Hematopoietic multipotent progenitor cell treated with erythropoietin and hydrocortisone succinate and interleukin-3 and kit ligand, for 17 days (in vitro differentiated cells): ENCODE measurements around the gene PRMT3.
A peak's percentile ranks its signal among the peaks of the same experiment; 100 is the strongest.
"Not testable (repeated sequence)": the region's sequence is repeated elsewhere in the genome, so short reads cannot be mapped to it uniquely, and the experiment has no call there.

Experiments
- DNase-seq: peaks from one replicate; pipeline ENCODE4 v3.0.0-alpha.2; 2015; ENCODE audit warnings: low spot score

The PRMT3 gene

DNA sequence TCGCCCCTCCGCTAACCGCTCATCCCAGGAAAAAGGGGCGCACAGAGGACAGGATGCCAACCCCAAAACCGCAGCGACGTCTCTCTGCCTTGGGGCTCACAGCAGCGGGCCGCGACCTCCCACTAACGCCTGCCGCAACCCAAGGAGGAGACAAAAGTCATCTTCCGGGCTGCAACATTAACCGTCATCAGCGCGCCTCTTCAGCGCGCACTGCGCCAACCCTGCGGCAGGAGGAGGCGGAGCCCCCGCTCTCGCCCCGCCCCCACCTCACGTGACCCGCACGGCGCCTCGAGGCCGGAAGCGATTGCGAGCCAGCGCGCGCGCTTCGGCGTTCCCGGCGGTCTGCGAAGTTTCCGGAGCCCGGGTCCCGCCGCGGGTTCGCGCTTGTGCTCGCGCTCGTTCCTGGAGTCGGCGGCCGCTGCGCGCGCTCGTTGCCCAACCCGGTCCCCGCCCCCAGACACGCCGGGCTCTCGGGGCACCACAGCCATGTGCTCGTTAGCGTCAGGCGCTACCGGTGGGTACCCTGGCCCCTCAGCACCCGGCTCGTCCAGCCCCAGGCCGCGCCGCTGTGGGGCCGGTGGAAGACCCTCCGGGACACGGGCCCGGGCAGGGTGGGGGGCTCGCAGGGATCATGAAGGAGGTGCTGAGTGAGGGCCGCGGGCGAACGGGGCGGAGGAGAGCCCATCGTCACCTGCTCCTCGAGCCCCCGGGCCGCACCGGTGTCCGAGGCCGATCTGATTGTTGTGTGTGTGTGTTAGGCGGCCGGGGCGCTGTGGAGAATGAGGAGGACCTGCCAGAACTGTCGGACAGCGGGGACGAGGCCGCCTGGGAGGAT is at the start of gene PRMT3:
Gene PRMT3, plus strand, starts transcription at position 456 of the 835 bp plus-strand sequence. Its CDS starts 31 bp downstream, at position 487.
- peak; percentile 93 for DNase-seq

DNA sequence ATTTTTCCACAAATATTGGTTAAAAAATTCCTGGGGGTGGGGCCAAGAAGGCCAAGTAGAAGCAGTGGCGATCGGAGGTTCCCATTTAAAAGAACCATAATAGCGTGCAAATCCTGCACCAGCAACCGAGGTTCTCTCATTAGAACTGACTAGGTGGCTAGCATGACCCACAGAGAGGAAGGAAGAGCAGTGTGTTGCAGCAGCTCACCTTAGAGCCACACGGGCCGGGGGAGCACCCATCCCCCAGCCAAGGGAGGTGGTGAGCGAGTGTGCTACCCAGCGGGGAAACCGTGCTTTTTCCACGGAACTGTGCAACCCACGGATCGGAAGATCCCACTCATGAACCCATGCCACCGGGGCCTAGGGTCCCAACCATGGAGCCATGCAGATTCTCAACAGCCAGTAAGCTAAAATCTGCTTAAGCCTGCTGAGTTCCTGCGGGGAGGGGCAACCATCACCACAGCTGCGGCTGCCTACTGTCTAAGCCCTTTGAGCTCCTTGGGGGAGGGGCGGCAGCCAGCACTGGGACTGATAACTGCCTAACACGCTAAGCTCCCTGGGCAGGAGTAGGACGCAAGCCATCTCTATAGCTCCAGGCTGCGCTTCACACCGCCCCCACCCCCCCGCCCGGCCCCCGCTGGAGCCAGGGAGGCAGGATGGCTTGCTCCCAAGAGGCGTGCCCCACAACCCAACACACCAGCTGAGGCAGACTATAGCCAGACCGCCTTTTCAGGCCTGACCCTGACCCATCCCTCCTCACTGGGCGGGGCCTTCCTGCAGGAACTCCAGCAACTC is 45.0 kb upstream of the PRMT3 start:
- DNase-seq, result no peak

DNA sequence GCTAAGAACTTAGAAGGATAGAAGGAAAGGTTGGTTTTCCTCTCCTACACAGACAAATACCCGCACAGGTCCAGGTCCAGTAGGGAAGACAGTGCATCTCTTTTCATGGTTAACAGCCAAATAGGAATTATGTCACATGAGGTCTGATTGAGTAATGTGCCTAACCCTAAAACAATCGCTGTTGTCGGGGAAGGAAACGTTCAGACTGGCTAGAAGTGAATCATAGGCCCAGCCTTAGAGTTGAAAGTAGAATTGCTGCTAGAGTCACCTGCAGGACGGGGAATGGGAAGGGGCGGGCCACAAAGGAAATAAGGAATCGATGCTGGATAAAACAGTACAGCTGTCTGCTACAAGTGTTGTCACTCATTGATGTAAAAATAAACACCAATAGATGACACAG is 36.4 kb upstream of the PRMT3 start:
- DNase-seq, result no peak

DNA sequence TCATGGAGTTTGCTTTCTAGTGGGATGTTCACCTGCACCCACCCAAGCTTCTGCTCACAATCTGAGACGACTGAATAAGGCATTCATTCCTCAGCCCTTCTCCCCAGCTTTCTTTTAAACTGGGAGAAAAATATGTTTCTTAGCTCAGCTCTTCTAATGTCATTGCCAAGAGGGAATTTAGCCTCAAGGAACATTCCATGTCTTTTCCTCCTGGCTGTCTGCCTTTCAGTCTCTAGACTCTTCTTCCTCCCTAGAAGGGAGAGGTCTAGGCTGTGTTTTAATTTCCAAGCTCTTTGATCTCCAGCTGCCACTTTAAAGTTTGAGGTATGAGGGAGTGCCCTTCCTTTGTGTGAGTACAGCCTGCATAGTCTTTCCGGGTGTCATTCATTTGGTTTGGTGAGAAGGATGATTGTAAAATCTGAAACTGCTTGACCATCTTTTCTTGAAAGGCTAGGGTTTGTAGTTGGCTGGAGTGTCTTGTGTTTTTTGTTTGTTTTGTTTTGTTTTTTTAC is 35.7 kb upstream of the PRMT3 start:
- no peak for DNase-seq

DNA sequence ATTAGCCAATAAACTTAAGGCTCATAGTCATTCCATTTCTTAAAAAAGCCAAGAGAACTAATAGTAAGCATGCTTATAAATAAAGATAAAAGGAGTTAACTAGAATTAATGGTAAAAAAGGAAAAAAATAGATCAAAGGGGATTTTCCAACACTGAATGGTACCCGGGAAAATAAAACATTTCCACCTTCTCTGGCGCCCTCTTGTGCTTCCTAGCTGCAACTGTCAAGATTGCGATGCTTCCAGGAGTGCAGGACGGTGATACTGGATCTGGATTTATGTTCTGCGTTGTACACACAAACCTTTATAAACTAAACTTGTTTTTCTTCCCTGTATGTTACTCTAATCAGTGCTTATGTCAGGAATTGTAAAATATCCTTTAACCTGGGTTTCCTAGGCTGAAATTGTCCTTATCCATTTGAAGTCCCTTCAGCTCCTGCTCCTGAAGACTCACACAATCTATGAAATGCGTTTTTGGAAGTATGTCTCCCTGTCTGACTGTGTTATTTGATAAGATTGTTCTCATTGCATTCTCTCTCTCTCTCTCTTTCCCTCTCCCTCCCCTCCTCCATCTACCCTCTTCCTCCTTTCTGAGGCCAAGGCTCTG is 33.6 kb upstream of the PRMT3 start:
- DNase-seq, result peak; percentile 61

DNA sequence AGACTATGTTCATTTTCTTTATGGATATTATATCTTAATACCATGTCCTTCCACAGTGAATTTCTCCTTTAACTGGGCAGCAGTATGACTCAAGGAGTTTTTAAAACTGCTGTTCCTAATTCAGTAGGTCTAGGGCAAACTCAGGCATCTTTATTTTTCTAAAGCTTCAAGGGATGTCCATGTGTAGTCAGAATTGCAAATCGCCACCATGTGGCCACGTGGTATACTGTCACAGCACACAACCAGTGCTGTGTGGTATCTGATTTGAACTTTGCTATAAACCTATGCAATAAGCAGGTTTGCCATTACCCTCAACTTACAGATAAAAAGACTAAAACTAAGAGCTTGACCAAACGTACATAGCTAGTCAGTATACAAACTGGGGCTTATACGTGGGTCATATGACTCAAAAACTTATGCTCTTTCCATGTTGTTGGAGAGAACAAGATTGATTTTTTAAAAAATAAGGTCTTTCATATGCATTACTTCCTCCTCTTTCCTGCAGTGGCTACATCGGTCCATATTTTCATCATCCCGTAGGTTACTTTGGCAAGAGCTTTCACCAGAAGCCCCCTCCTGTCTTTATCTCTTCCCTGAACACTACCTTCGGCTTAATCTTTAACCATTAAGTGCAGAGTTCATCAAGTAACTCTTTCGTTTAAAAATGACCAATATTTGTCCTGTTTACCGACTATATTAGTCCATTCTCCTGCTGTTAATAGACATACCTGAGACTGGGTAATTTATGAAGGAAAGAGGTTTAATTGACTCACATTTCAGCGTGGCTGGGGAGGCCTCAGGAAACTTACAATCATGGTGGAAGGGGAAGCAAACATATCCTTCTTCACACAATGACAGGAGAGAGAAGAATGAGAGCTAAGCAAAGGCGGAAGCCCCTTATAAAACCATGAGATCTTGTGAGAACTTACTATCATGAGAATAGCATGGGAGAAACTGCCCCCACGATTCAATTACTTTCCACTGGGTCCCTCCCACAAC is 32.0 kb upstream of the PRMT3 start:
- DNase-seq, result peak; percentile 58

DNA sequence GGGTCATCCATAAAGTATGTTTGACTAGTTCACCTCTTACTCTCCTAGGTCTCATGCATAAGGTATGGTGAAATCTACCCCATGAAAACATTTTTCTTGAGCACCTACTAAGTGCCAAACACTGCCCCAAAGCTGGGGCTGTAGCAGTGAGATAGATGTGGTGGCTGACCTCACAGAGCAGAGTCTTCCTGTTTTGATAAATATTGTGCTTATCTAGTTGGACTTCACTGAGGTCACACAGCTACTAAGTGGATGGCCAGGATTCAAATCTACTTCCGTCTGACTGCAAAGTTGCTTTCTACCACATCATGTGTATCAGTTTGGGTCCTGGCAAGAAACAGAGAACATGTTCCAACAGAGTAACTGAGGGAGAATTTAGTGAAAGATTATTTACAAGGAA is 30.4 kb upstream of the PRMT3 start:
- DNase-seq, result peak; percentile 36

DNA sequence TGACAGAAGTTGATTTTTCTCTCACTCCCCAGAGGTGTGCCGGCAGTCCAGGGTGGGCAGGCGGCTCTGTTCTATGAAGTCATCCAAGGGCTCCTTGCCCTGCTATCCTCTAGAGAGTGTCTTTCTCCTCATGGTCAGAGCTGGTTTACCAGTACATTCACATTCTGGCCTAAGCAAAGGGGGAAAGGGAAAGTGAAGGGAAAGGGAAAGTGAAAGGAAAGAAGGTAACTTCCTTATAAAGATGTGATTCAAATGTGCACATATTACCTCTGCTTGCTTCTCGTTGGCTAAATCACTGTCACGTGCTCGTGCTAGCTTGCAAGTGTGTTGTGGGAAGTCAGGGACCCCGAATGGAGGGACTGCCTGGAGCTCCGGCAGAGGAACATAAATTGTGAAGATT is 26.9 kb upstream of the PRMT3 start:
- peak; percentile 38 for DNase-seq

DNA sequence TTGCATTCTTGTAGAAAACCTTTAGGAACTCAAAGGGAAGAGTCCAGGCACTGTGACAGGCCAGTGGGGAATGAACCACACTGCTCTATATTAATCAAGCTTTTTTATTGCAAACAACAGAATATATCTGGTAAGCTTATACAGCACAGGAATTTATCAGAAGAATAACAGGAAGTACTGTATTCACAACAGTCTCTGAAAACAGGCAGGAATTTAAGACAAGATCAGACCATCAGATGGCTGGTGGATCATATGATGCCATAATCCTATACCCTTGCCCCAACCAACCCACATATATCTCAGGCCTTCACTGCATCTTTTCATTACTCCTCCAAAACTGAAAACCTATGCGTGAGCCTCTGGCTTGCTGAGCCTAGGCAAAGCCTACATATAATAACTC is 25.0 kb upstream of the PRMT3 start:
- DNase-seq, result no peak

DNA sequence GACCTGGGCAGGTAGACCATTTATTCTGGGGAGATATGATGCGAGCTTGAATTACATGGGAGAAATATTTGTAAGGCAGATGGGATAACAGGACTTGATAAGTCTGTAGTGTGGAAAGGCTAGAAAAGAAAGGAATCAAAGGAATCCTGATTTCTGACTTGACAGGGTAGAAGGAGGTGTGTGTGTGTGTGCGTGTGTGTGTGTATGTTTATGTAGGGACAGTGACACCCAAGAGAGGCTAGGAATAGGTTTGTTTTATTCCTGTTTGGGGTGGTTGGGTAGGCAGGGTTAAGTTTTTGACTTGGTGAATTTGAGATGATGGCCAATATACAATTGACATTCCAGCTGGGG is 24.4 kb upstream of the PRMT3 start:
- DNase-seq, result no peak

DNA sequence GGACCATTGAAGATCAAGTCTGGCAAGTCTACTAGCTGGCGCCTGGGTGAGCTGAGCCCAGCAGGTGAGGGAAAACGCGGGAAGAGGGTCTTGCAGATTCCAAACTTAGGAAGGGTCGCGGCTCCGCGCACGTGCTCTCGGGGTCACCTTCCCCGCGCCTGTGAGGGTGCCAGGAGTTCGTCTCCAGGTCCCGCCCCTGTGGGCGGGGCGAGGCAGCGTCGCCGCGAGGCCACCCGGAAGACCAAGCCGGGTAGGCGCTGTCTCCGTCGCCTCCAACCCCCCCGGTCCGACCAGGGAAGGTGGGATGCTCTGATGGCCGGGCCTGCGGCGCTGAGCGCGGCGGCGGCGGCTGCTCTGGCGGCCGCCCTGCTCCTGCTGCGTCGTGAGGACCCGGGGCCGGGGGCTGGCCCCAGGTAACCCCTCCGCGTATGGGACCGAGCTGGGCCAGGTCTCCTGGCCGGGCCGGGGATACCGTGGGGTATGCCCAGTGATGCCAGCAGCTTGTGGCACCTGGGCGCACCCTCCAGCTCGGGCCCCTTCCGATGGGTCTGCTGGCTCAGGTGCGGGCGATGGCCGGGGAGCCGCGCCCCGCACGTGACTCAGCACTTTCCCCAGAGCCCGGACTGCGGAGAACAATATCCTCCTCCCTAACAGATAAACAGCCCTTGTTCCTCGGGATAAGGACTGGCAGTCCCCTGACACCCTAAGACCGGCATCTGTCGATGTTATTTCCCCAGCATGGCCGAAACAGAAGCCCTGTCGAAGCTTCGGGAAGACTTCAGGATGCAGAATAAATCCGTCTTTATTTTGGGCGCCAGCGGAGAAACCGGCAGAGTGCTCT is 23.8 kb upstream of the PRMT3 start, which contains the start of gene HTATIP2:
Gene HTATIP2, plus strand, starts transcription at position 215 of the 841 bp plus-strand sequence. Its CDS starts 524 bp downstream, at position 739.
- DNase-seq, result peak; percentile 73

DNA sequence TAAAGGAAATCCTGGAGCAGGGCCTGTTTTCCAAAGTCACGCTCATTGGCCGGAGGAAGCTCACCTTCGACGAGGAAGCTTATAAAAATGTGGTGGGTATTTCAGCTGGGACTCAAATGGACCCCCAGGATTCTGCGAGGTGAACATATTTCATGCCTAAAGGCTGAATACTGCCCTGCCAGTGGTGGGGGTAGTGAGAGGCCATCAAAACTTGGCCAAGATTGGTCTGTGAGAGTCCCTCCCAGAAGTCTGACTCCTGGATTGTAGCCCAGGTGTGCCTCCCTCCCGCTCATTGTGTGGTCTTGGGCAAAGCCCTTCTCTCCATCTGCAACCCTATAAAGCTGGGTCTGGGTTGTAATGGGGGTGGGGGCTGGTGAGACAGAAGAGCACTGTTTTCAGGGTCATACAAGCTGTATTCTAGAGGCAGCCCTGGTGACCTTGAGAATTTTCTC is 23.1 kb upstream of the PRMT3 start:
- no peak for DNase-seq

DNA sequence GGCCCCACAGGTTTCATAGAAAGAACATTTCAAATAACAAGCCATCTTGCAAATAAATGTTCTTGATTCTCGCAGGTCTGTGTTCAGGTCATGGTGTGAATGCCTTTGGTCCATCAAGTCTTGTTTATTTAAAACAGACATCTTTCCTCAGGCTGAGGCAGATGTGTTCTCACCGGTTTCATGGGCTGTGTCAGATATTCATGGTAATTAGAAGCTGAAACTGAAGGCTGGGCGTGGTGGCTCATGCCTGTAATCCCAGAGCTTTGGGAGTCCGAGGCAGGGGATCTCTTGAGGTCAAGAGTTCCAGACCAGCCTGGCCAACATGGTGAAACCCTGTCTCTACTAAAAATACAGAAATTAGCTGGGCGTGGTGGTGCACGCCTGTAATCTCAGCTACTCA is 22.1 kb upstream of the PRMT3 start:
- not testable (repeated sequence) for DNase-seq

DNA sequence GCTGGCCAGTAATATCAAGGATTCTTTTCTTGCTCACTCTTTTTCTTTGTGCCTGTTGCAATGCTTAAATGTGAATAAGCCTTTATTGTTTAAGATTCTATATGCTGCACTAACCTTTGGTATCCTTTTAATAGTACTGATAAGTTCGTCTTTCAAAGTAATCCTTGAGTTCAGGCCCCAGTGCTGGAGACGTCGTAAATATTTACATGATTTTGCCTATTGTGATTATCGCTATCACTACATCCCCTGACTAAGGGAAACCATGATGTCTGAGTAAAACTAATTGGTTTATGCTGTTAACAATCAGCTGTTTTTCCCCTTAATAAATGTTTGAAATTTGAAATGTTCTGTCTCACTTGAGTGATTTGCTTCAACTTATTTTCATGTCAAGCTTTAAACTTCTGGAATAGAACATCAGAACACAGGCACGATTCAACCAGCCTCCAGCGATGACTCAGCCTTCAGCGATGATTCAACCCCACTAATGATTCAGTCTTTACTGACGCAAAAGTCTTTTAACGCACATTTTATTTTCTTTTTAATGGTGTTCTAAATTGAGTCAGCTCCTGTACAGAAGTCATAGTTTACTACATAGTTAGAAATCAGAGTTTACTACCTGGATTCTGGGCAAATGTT is 20.1 kb upstream of the PRMT3 start:
- DNase-seq, result peak; percentile 81

DNA sequence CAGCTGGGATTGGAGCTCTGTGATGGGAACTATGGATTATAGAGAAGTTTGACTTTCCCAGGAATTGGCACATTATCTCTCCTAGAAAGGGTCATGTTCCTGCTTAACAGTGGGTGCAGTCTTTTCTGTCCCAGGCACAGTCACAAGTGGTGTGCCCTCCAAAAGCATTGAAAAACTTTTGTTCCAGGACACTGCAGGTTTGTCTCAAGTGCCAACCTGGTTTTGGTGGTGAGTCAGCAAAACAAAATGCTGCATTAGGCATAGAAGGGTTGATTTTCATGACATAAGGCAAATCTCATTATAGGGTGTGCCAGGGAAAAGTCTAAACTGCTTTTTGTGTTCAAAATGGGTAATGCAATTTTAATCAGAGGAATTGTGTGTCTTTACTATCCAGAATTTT is 19.1 kb upstream of the PRMT3 start:
- peak; percentile 53 for DNase-seq

DNA sequence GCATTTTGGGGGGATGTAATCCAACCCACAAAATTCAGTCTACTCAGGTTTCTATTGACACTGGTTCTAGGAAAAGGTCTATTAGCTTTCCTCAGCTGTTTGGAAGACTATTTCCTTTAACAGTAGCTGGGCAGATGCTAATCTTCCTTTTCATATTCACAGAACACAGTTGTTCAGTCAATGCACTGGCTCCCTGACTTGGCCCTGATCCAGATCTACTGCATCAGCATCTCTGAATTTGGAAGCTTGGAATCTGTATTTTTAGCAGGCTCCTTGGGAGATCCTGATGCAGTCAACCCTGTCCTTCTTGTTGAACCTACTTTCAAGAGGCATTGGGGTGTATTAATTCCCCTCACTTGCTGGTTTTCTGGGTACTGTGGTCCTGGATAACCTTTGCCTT is 17.7 kb upstream of the PRMT3 start:
- peak; percentile 39 for DNase-seq

DNA sequence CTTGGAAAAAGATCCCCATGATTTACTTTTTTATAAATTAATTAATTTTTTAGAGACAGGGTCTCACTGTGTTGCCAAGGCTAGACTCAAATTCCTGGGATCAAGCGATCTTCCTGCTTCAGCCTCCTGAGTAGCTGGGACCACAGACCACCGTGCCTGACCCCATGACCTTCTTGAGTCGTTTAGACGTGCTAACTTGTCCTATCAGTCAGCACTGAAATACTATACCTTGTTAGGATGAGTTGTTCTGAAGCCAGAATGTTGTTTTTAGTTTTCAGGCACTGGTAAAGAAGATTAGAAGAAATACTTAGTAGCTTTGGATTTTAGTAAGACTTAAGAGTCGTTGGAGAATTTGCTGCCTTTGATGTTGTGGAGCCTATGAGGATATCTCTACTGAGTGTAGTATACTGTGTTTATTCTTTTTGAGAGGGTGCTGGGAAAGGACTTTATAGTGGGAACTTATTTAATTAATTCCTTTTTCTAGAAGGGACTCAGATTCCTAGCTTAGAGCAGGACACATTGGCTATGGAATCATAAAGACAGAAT is 15.4 kb upstream of the PRMT3 start:
- DNase-seq, result no peak

DNA sequence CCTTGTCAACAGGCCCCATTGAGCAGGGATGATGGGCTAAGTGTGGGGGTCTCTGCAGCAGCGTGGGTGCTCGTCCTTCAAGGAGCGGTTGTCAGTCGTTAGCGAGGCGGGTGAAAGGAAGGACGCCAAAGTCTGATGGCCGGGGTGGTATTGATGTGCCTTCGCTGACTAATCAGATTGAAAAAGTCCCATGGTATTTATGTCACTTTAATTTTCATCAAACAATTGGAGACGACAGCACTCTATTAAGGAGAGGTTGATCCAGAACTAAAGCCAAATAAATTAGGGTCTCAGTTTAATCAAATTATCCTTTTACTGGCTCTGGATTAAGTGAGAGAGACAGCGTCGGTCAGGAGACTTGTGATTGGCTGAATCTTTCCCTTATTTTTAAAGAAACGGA is 14.4 kb upstream of the PRMT3 start:
- DNase-seq, result no peak

DNA sequence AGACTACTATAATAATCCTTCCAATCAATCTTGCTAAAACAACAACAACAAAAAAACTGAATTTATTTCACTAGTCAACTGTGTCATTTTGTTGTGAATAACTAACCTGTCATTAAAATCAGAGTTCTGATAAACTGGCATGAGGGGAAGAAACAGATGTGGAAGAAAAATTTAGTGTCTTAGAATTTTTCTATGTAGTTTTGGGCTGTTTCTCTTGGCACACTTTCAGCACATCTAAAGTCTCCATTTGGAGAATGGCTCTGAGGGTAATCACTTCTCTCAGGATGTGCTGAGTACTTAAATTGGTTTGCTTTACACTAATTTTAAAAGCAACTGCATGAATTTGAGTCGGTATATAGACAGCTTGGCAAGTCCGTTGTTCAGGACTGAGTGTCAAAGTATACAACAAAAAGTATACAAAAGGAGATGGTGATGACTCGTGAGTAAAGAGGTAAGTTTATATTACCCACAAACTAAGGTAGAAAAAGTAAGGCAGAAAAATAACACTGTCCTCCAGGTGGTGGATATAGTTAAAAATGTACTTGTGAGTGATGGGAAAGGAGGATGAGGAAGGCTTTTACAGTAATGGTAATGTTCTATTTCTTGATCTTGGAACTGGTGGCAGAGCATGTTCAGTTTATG is 13.8 kb upstream of the PRMT3 start:
- DNase-seq, result no peak
